ENCODE results near the gene SMIM3. TPM values are rescaled to one million over a fixed set of nuclear protein-coding genes. Genes with fewer than 3 reads are reported as not detected.

The SMIM3 gene
- total and polyA plus RNA-seq, 8 donors = 14.0 to 20.1 (median 16.7) TPM

GRCh38 chr5:150786876-150787275, 8.3 kb downstream of the SMIM3 start:
- TF ChIP-seq CTCF (IDR thresholded peaks at IDR 0.05) = no peak
- H3K27ac ChIP-seq = peak overlapping the region in 1 of 2 donors; percentile 51
- H3K9me3 ChIP-seq = no peaks in the 10 kb centered on the region
- no peak overlapping the region for H3K4me3 ChIP-seq
- intact Hi-C loops (cut with DNase I) = no loop called here
- no peaks in the 10 kb centered on the region for H3K36me3 ChIP-seq
- no peaks in the 10 kb centered on the region for H3K27me3 ChIP-seq
- DNase-seq (no peak), ATAC-seq (no peak)
- H3K4me1 ChIP-seq = peaks cover 20 to 92% of the 10 kb centered on the region in 2 donors

- H3K27me3 ChIP-seq = no peaks in the 10 kb centered on the region
- no peaks in the 10 kb centered on the region for H3K36me3 ChIP-seq
- H3K4me3 ChIP-seq = no peak overlapping the region
- no peak for TF ChIP-seq CTCF (IDR thresholded peaks at IDR 0.05)
- H3K4me1 ChIP-seq = peaks cover 20 to 85% of the 10 kb centered on the region in 2 donors
- H3K9me3 ChIP-seq = no peaks in the 10 kb centered on the region
- no peak for DNase-seq
- peak overlapping the region in 1 of 2 donors; percentile 51 for H3K27ac ChIP-seq
- intact Hi-C loops (cut with DNase I) = no loop called here
- ATAC-seq = no peak
Observed at GRCh38 chr5:150787656-150788055, 9.1 kb downstream of the SMIM3 start.

- ATAC-seq = no peak
Observed at GRCh38 chr5:150788977-150789376, 10.4 kb downstream of the SMIM3 start.

DNA sequence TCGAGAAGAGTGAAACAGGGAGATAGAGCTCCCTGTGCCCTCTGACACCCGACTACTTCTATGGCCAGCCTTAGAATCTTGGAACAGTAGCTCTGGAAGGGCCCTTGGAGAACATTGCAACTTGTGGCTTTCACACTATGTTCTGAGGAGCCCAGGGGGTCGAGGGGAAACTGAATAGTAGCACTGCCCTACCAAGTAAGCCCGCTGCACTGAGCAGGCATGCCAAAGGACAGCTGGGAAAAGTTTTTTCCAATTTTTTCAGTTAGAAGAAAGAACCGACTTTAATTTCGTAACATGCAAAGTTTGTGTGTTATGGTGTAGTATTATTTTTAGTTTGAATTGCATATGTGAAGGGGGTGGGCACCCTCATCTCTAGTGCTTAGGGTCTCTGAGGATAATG, 10.9 kb downstream of the SMIM3 start:
- no peak for DNase-seq
- Histone ChIP-seq H3K4me1 (peaks cover 10 to 67% of the 10 kb centered on the region in 2 donors), H3K36me3 (no peaks in the 10 kb centered on the region), H3K4me3 (no peak overlapping the region), H3K27ac (peak overlapping the region; percentile 71 to 81), H3K9me3 (no peaks in the 10 kb centered on the region), H3K27me3 (no peaks in the 10 kb centered on the region)
- intact Hi-C loops (cut with DNase I) = no loop called here
- peak; percentile 33 for ATAC-seq
- TF ChIP-seq CTCF (IDR thresholded peaks at IDR 0.05) = no peak

More at GRCh38 chr5:150788977-150789376, 10.4 kb downstream of the SMIM3 start:
- intact Hi-C loops (cut with DNase I) = no loop called here
- no peak for TF ChIP-seq CTCF (IDR thresholded peaks at IDR 0.05)
- DNase-seq = no peak
- Histone ChIP-seq H3K36me3 (no peaks in the 10 kb centered on the region), H3K9me3 (no peaks in the 10 kb centered on the region), H3K27me3 (no peaks in the 10 kb centered on the region), H3K27ac (peak overlapping the region; percentile 71 to 81), H3K4me1 (peaks cover 12 to 71% of the 10 kb centered on the region in 2 donors), H3K4me3 (no peak overlapping the region)

GRCh38 chr5:150789943-150790611, 11.5 kb downstream of the SMIM3 start:
- Histone ChIP-seq H3K4me1 (peaks cover 10 to 60% of the 10 kb centered on the region in 2 donors), H3K27ac (peak overlapping the region; percentile 71 to 81), H3K36me3 (peaks cover 0 to 3% of the 10 kb centered on the region in 2 donors), H3K27me3 (no peaks in the 10 kb centered on the region), H3K4me3 (no peak overlapping the region), H3K9me3 (no peaks in the 10 kb centered on the region)
- intact Hi-C loops (cut with DNase I) = no loop called here
- DNase-seq (peak in 1 of 4 donors; percentile 64), ATAC-seq (peak; percentile 94)
- TF ChIP-seq CTCF (IDR thresholded peaks at IDR 0.05) = no peak

Measured in left lung (tissue), 10 donors.